Gastrocnemius medialis (tissue), 4 donors: ENCODE measurements around the gene C2orf49.

Source experiments
- POLR2A ChIP-seq, 2 donors: fragments of 450-650 bp; IDR thresholded peaks; one replicate each; pipeline ENCODE4 v1.6.1; 2017; ENCODE audit warnings: antibody characterized with exemption in 2 of 2, mild to moderate bottlenecking in 2 of 2, moderate library complexity in 2 of 2
- TF ChIP-seq, protein P1 (sequence below), 5 experiments: fragments of 450-650 bp in 3 of 5; fragments of 200-600 bp in 2 of 5; sonication (generic) in 2 of 5; IDR thresholded peaks in 4 of 5; conservative IDR thresholded peaks in 1 of 5; 1 replicate in 4 of 5; 2 replicates in 1 of 5; pipeline ENCODE4 v1.5.1; 2016 to 2019; ENCODE audit warnings: antibody characterized with exemption in 5 of 5, mild to moderate bottlenecking in 3 of 5, moderate library complexity in 3 of 5

DNA sequence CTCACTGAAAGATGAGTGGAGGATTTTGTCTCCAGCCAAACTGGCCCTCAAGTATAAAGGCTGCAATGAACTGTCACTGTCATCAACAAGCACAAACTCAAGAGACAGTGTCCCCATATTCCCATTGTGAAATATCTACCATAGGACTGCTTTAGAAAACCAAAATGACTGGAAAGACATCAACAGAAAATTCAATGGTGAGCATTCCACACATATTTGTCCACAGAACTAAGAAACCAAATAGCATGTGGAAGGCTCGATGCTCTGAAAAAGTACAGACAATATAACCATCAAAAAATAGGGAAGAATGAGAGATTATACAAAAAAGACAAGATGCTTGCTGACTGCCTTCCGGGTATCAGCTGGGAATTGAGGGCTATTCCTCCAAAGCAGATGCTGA is 45.4 kb upstream of the C2orf49 start:
- TF ChIP-seq, protein P1, sequence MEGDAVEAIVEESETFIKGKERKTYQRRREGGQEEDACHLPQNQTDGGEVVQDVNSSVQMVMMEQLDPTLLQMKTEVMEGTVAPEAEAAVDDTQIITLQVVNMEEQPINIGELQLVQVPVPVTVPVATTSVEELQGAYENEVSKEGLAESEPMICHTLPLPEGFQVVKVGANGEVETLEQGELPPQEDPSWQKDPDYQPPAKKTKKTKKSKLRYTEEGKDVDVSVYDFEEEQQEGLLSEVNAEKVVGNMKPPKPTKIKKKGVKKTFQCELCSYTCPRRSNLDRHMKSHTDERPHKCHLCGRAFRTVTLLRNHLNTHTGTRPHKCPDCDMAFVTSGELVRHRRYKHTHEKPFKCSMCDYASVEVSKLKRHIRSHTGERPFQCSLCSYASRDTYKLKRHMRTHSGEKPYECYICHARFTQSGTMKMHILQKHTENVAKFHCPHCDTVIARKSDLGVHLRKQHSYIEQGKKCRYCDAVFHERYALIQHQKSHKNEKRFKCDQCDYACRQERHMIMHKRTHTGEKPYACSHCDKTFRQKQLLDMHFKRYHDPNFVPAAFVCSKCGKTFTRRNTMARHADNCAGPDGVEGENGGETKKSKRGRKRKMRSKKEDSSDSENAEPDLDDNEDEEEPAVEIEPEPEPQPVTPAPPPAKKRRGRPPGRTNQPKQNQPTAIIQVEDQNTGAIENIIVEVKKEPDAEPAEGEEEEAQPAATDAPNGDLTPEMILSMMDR (IDR thresholded peaks at IDR 0.05 in 4 of 5, conservative IDR thresholded peaks at IDR 0.05 in 1 of 5) = no peak
- TF ChIP-seq POLR2A (IDR thresholded peaks at IDR 0.05) = no peak
